Measurements from ENCODE around the gene P4HB. TPM values are rescaled to one million over a fixed set of nuclear protein-coding genes. Genes with fewer than 3 reads are reported as not detected.

The P4HB gene
- polyA plus RNA-seq (2013, experiment 1 of 4) = 419 TPM
- 411 TPM for polyA plus RNA-seq (2013, experiment 2 of 4)
- polyA plus RNA-seq (2013, experiment 3 of 4) = 322 TPM
- 343 TPM for polyA plus RNA-seq (2013, experiment 4 of 4)

- Histone ChIP-seq H3K9me3 (ENCODE audit: control insufficient read depth, low read length) (no peaks in the 10 kb centered on the region), H3K4me3 (ENCODE audit: insufficient read depth, low read depth, low read length) (peak within 1 kb of the TSS; percentile 94), H3K27ac (ENCODE audit: insufficient read depth, low read depth, low read length, poor library complexity, severe bottlenecking) (peak within 1 kb of the TSS; percentile 77), H3K27me3 (ENCODE audit: control insufficient read depth, insufficient read depth, low read length, poor library complexity, severe bottlenecking) (no peaks in the 10 kb centered on the region), H3K36me3 (ENCODE audit: control insufficient read depth, insufficient read depth, low read length) (peaks cover 20% of the 10 kb centered on the region), H3K4me1 (ENCODE audit: control insufficient read depth, insufficient read depth, low read length) (peaks cover 9% of the 10 kb centered on the region)
- WGBS, 2 experiments = 0% methylated on average over 95 of the region's 95 CpGs
Measured at GRCh38 chr17:81859906-81860755, at the start of gene P4HB. TSS of gene P4HB (minus strand) at chr17:81860535. CDS start at chr17:81860471, 64 bp downstream.

- H3K36me3 ChIP-seq (ENCODE audit: control insufficient read depth, insufficient read depth, low read length) = peaks cover 9% of the 10 kb centered on the region
Measured at GRCh38 chr17:81909231-81909630, 48.9 kb upstream of the P4HB start.

GRCh38 chr17:81908793-81909192 is 48.5 kb upstream of the P4HB start:
- peaks cover 5% of the 10 kb centered on the region for H3K36me3 ChIP-seq (ENCODE audit: control insufficient read depth, insufficient read depth, low read length)
- 92 to 95% methylated on average over 11 of the region's 11 CpGs for WGBS, 2 experiments
- no peak overlapping the region for H3K4me3 ChIP-seq (ENCODE audit: insufficient read depth, low read depth, low read length)
- H3K4me1 ChIP-seq (ENCODE audit: control insufficient read depth, insufficient read depth, low read length) = peaks cover 7% of the 10 kb centered on the region
- H3K27ac ChIP-seq (ENCODE audit: insufficient read depth, low read depth, low read length, poor library complexity, severe bottlenecking) = no peak overlapping the region
- no peaks in the 10 kb centered on the region for H3K9me3 ChIP-seq (ENCODE audit: control insufficient read depth, low read length)
- peaks cover 15% of the 10 kb centered on the region for H3K27me3 ChIP-seq (ENCODE audit: control insufficient read depth, insufficient read depth, low read length, poor library complexity, severe bottlenecking)

More at GRCh38 chr17:81909231-81909630, 48.9 kb upstream of the P4HB start:
- no peak overlapping the region for H3K4me3 ChIP-seq (ENCODE audit: insufficient read depth, low read depth, low read length)
- WGBS, 2 experiments = 92 to 95% methylated on average over 12 of the region's 12 CpGs
- no peak overlapping the region for H3K27ac ChIP-seq (ENCODE audit: insufficient read depth, low read depth, low read length, poor library complexity, severe bottlenecking)
- H3K9me3 ChIP-seq (ENCODE audit: control insufficient read depth, low read length) = no peaks in the 10 kb centered on the region
- H3K4me1 ChIP-seq (ENCODE audit: control insufficient read depth, insufficient read depth, low read length) = peaks cover 7% of the 10 kb centered on the region
- peaks cover 15% of the 10 kb centered on the region for H3K27me3 ChIP-seq (ENCODE audit: control insufficient read depth, insufficient read depth, low read length, poor library complexity, severe bottlenecking)

- Histone ChIP-seq H3K4me1 (ENCODE audit: control insufficient read depth, insufficient read depth, low read length) (peaks cover 7% of the 10 kb centered on the region), H3K27me3 (ENCODE audit: control insufficient read depth, insufficient read depth, low read length, poor library complexity, severe bottlenecking) (peaks cover 24% of the 10 kb centered on the region), H3K9me3 (ENCODE audit: control insufficient read depth, low read length) (no peaks in the 10 kb centered on the region), H3K27ac (ENCODE audit: insufficient read depth, low read depth, low read length, poor library complexity, severe bottlenecking) (no peak overlapping the region), H3K4me3 (ENCODE audit: insufficient read depth, low read depth, low read length) (no peak overlapping the region), H3K36me3 (ENCODE audit: control insufficient read depth, insufficient read depth, low read length) (no peaks in the 10 kb centered on the region)
- WGBS, 2 experiments = 94 to 95% methylated on average over 26 of the region's 26 CpGs
Measured at GRCh38 chr17:81907219-81908145, 47.1 kb upstream of the P4HB start.

GRCh38 chr17:81906476-81907218 is 46.3 kb upstream of the P4HB start:
- Histone ChIP-seq H3K27ac (ENCODE audit: insufficient read depth, low read depth, low read length, poor library complexity, severe bottlenecking) (no peak overlapping the region), H3K27me3 (ENCODE audit: control insufficient read depth, insufficient read depth, low read length, poor library complexity, severe bottlenecking) (peaks cover 33% of the 10 kb centered on the region), H3K4me3 (ENCODE audit: insufficient read depth, low read depth, low read length) (no peak overlapping the region), H3K4me1 (ENCODE audit: control insufficient read depth, insufficient read depth, low read length) (peaks cover 7% of the 10 kb centered on the region), H3K9me3 (ENCODE audit: control insufficient read depth, low read length) (no peaks in the 10 kb centered on the region), H3K36me3 (ENCODE audit: control insufficient read depth, insufficient read depth, low read length) (no peaks in the 10 kb centered on the region)
- WGBS, 2 experiments = 92% methylated on average over 15 of the region's 15 CpGs

- H3K36me3 ChIP-seq (ENCODE audit: control insufficient read depth, insufficient read depth, low read length) = no peaks in the 10 kb centered on the region
- H3K4me3 ChIP-seq (ENCODE audit: insufficient read depth, low read depth, low read length) = no peak overlapping the region
- 94% methylated on average over 10 of the region's 10 CpGs for WGBS, 2 experiments
- H3K9me3 ChIP-seq (ENCODE audit: control insufficient read depth, low read length) = no peaks in the 10 kb centered on the region
- H3K4me1 ChIP-seq (ENCODE audit: control insufficient read depth, insufficient read depth, low read length) = peaks cover 7% of the 10 kb centered on the region
- H3K27ac ChIP-seq (ENCODE audit: insufficient read depth, low read depth, low read length, poor library complexity, severe bottlenecking) = no peak overlapping the region
- peaks cover 39% of the 10 kb centered on the region for H3K27me3 ChIP-seq (ENCODE audit: control insufficient read depth, insufficient read depth, low read length, poor library complexity, severe bottlenecking)
Measured at GRCh38 chr17:81905993-81906392, 45.7 kb upstream of the P4HB start.

- Histone ChIP-seq H3K4me3 (ENCODE audit: insufficient read depth, low read depth, low read length) (no peak overlapping the region), H3K36me3 (ENCODE audit: control insufficient read depth, insufficient read depth, low read length) (no peaks in the 10 kb centered on the region), H3K4me1 (ENCODE audit: control insufficient read depth, insufficient read depth, low read length) (peaks cover 5% of the 10 kb centered on the region), H3K9me3 (ENCODE audit: control insufficient read depth, low read length) (no peaks in the 10 kb centered on the region), H3K27ac (ENCODE audit: insufficient read depth, low read depth, low read length, poor library complexity, severe bottlenecking) (no peak overlapping the region), H3K27me3 (ENCODE audit: control insufficient read depth, insufficient read depth, low read length, poor library complexity, severe bottlenecking) (peaks cover 39% of the 10 kb centered on the region)
- 92 to 94% methylated on average over 16 of the region's 16 CpGs for WGBS, 2 experiments
Measured at GRCh38 chr17:81905424-81905875, 45.1 kb upstream of the P4HB start.

- H3K27me3 ChIP-seq (ENCODE audit: control insufficient read depth, insufficient read depth, low read length, poor library complexity, severe bottlenecking) = peaks cover 33% of the 10 kb centered on the region
- WGBS, 2 experiments = 91% methylated on average over 28 of the region's 28 CpGs
- H3K9me3 ChIP-seq (ENCODE audit: control insufficient read depth, low read length) = no peaks in the 10 kb centered on the region
- no peak overlapping the region for H3K27ac ChIP-seq (ENCODE audit: insufficient read depth, low read depth, low read length, poor library complexity, severe bottlenecking)
- no peaks in the 10 kb centered on the region for H3K4me1 ChIP-seq (ENCODE audit: control insufficient read depth, insufficient read depth, low read length)
- H3K36me3 ChIP-seq (ENCODE audit: control insufficient read depth, insufficient read depth, low read length) = peaks cover 3% of the 10 kb centered on the region
- no peak overlapping the region for H3K4me3 ChIP-seq (ENCODE audit: insufficient read depth, low read depth, low read length)
Measured at GRCh38 chr17:81904600-81905423, 44.5 kb upstream of the P4HB start.

Measured in ectodermal cell (in vitro differentiated cells).